ENCODE data around the gene CD28.

CD28 gene

GRCh38 chr2:203732092-203732952, 25.9 kb downstream of the CD28 start:
- H3K27me3 ChIP-seq (ENCODE audit: low read length): no peaks in the 10 kb centered on the region
- no peak overlapping the region for H3K27ac ChIP-seq (ENCODE audit: low read depth, low read length)
- H3K4me3 ChIP-seq (ENCODE audit: insufficient read depth, low read length, poor library complexity, severe bottlenecking): no peak overlapping the region
- H3K79me2 ChIP-seq (ENCODE audit: insufficient read depth, low read length): no peaks in the 10 kb centered on the region
- H4K20me1 ChIP-seq (ENCODE audit: low read depth, low read length): no peaks in the 10 kb centered on the region
- no peaks in the 10 kb centered on the region for H3K36me3 ChIP-seq (ENCODE audit: low read length)
- no peak overlapping the region for H2AFZ ChIP-seq (ENCODE audit: low read depth, low read length, severe bottlenecking)
- no peak overlapping the region for H3K9ac ChIP-seq (ENCODE audit: low read length)
- no peaks in the 10 kb centered on the region for H3K9me2 ChIP-seq (replicated peaks; ENCODE audit: insufficient read depth, low read length)
- no peaks in the 10 kb centered on the region for H3F3A ChIP-seq (ENCODE audit: insufficient read depth)
- no peak overlapping the region for H3K4me2 ChIP-seq (ENCODE audit: low read depth, low read length, poor library complexity, severe bottlenecking)
- no peaks in the 10 kb centered on the region for H3K9me3 ChIP-seq (ENCODE audit: insufficient read depth, low read length)
- TF ChIP-seq EZH2phosphoT487 (conservative IDR thresholded peaks at IDR 0.05; ENCODE audit: low read length): no peak
- no peak for TF ChIP-seq CTCF (IDR thresholded peaks at IDR 0.05; ENCODE audit: insufficient read depth, low read length, poor library complexity, severe bottlenecking)

- H3F3A ChIP-seq (ENCODE audit: insufficient read depth): no peaks in the 10 kb centered on the region
- no peak overlapping the region for H3K4me3 ChIP-seq (ENCODE audit: insufficient read depth, low read length, poor library complexity, severe bottlenecking)
- no peaks in the 10 kb centered on the region for H3K9me3 ChIP-seq (ENCODE audit: insufficient read depth, low read length)
- H3K4me2 ChIP-seq (ENCODE audit: low read depth, low read length, poor library complexity, severe bottlenecking): no peak overlapping the region
- no peak overlapping the region for H3K27ac ChIP-seq (ENCODE audit: low read depth, low read length)
- no peaks in the 10 kb centered on the region for H3K36me3 ChIP-seq (ENCODE audit: low read length)
- H3K27me3 ChIP-seq (ENCODE audit: low read length): no peaks in the 10 kb centered on the region
- H3K9ac ChIP-seq (ENCODE audit: low read length): no peak overlapping the region
- H3K79me2 ChIP-seq (ENCODE audit: insufficient read depth, low read length): no peaks in the 10 kb centered on the region
- H3K9me2 ChIP-seq (replicated peaks; ENCODE audit: insufficient read depth, low read length): no peaks in the 10 kb centered on the region
- TF ChIP-seq CTCF (IDR thresholded peaks at IDR 0.05; ENCODE audit: insufficient read depth, low read length, poor library complexity, severe bottlenecking) (no peak), EZH2phosphoT487 (conservative IDR thresholded peaks at IDR 0.05; ENCODE audit: low read length) (no peak)
- no peak overlapping the region for H2AFZ ChIP-seq (ENCODE audit: low read depth, low read length, severe bottlenecking)
- H4K20me1 ChIP-seq (ENCODE audit: low read depth, low read length): no peaks in the 10 kb centered on the region
These were observed 26.6 kb downstream of the CD28 start for GRCh38 chr2:203732953-203733510.

DNA sequence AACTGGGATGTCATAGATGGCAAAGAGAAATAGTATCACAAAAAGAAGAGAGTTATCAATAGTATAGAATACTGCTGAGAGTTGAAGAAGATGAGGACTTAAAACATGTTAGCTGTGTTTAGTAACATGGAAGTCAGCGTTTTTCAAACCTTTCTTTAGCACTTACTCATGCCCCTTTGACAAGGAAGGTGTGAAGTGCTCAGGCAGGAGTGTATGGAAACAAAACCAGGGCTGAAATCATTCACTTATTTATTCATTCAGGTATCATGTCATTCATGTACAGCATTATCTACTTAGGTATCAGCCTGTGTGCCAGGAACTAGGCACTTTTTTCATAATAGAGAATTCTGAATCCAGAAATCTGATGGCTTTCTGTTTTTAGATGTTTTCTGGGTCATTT, 27.2 kb downstream of the CD28 start:
- H2AFZ ChIP-seq (ENCODE audit: low read depth, low read length, severe bottlenecking): no peak overlapping the region
- no peaks in the 10 kb centered on the region for H3K9me3 ChIP-seq (ENCODE audit: insufficient read depth, low read length)
- no peaks in the 10 kb centered on the region for H3K9me2 ChIP-seq (replicated peaks; ENCODE audit: insufficient read depth, low read length)
- H3K4me3 ChIP-seq (ENCODE audit: insufficient read depth, low read length, poor library complexity, severe bottlenecking): no peak overlapping the region
- TF ChIP-seq EZH2phosphoT487 (conservative IDR thresholded peaks at IDR 0.05; ENCODE audit: low read length) (no peak), CTCF (IDR thresholded peaks at IDR 0.05; ENCODE audit: insufficient read depth, low read length, poor library complexity, severe bottlenecking) (no peak)
- no peak overlapping the region for H3K9ac ChIP-seq (ENCODE audit: low read length)
- H3K36me3 ChIP-seq (ENCODE audit: low read length): no peaks in the 10 kb centered on the region
- no peaks in the 10 kb centered on the region for H4K20me1 ChIP-seq (ENCODE audit: low read depth, low read length)
- H3K4me2 ChIP-seq (ENCODE audit: low read depth, low read length, poor library complexity, severe bottlenecking): no peak overlapping the region
- H3F3A ChIP-seq (ENCODE audit: insufficient read depth): no peaks in the 10 kb centered on the region
- no peaks in the 10 kb centered on the region for H3K79me2 ChIP-seq (ENCODE audit: insufficient read depth, low read length)
- no peak overlapping the region for H3K27ac ChIP-seq (ENCODE audit: low read depth, low read length)
- no peaks in the 10 kb centered on the region for H3K27me3 ChIP-seq (ENCODE audit: low read length)

Data from SU-DHL-6 (cell line).